GM12878 (cell line): ENCODE measurements around the gene TRPM3. TPM values are rescaled to one million over a fixed set of nuclear protein-coding genes. Genes with fewer than 3 reads are reported as not detected.

Experiments used
- ATAC-seq: fragments of 200-7000 bp; cut with Tn5 transposase; 3 replicates; pipeline ENCODE4 v1.9.1; 2020; ENCODE audit warnings: mild to moderate bottlenecking, moderate library complexity
- BruUV-seq: library from RNA; stranded (reverse); fragments of 400-500 nt; replicated peaks from 2 replicates; lab custom pipeline; 2021; lab: Mats Ljungman, UMichigan
- CTCF ChIA-PET: fragments of 300-600 bp; sonication (Branson Sonifier 250); formaldehyde crosslinking; extraction: SDS; loops from one replicate; lab custom pipeline; 2021; ENCODE audit warnings: inconsistent platforms; lab: Yijun Ruan, JAX
- POLR2A ChIA-PET: fragments of 350-600 bp; formaldehyde crosslinking; extraction: SDS; loops from one replicate; lab custom pipeline; 2021; ENCODE audit warnings: inconsistent platforms; lab: Charles Lee
- RAD21 ChIA-PET: fragments of 300-600 bp; sonication (Branson Sonifier 250); formaldehyde crosslinking; loops from one replicate; lab custom pipeline; 2023; ENCODE audit warnings: antibody characterized with exemption; ENCODE audit not compliant: unreplicated experiment; lab: Charles Lee
- SMC1A ChIA-PET: fragments of 300-600 bp; sonication (Branson Sonifier 250); formaldehyde crosslinking; loops from one replicate; lab custom pipeline; 2023; ENCODE audit not compliant: unreplicated experiment, uncharacterized antibody; lab: Charles Lee
- DNase-seq: peaks from one replicate; pipeline ENCODE4 v3.0.0-alpha.2; 2011; ENCODE audit warnings: low read depth, low spot score
- FAIRE-seq: peaks from 3 replicates; lab custom pipeline; 2011; peaks lifted over from hg19 to GRCh38; lab: Jason Lieb, UNC
- H2AFZ ChIP-seq: 2 replicates; pipeline ENCODE4 v1.6.0; 2011; ENCODE audit warnings: low read depth, low read length, control low read depth; ENCODE audit not compliant: control insufficient read depth
- H3K27ac ChIP-seq: 2 replicates; pipeline ENCODE4 v1.5.1; 2011; ENCODE audit warnings: control low read depth; ENCODE audit not compliant: control insufficient read depth, insufficient read depth
- H3K27me3 ChIP-seq, 2 experiments: replicated peaks in 1 of 2; 2 replicates each; pipeline versions ENCODE4 v1.6.0 to v1.6.1; 2011; ENCODE audit warnings: low read length in 1 of 2; ENCODE audit not compliant: control insufficient read depth in 2 of 2, insufficient read depth in 2 of 2
- H3K36me3 ChIP-seq, 2 experiments: 2 replicates each; pipeline ENCODE4 v1.5.1; 2011; ENCODE audit warnings: low read length in 1 of 2; ENCODE audit not compliant: control insufficient read depth in 2 of 2, insufficient read depth in 2 of 2
- H3K4me1 ChIP-seq: 2 replicates; pipeline ENCODE4 v1.6.1; 2011; ENCODE audit warnings: mild to moderate bottlenecking, low read length, moderate library complexity, mixed read lengths; ENCODE audit not compliant: control insufficient read depth, insufficient read depth
- H3K4me2 ChIP-seq: 2 replicates; pipeline ENCODE4 v1.6.0; 2011; ENCODE audit warnings: control low read depth; ENCODE audit not compliant: control insufficient read depth, insufficient read depth
- H3K4me3 ChIP-seq: fragments of 200-600 bp; sonication (generic); 2 replicates; pipeline ENCODE4 v1.5.1; 2016
- H3K79me2 ChIP-seq: 2 replicates; pipeline ENCODE4 v1.6.0; 2011; ENCODE audit warnings: low read length; ENCODE audit not compliant: control insufficient read depth, insufficient read depth
- H3K9ac ChIP-seq: 2 replicates; pipeline ENCODE4 v1.8.0; 2011; ENCODE audit warnings: low read length, control low read depth, mixed read lengths; ENCODE audit not compliant: control insufficient read depth, insufficient read depth
- H3K9me3 ChIP-seq: replicated peaks from 3 replicates; pipeline ENCODE4 v1.5.1; 2011; ENCODE audit warnings: mild to moderate bottlenecking, low read length; ENCODE audit not compliant: control insufficient read depth, insufficient read depth
- H4K20me1 ChIP-seq: 2 replicates; pipeline ENCODE4 v1.6.0; 2011; ENCODE audit not compliant: control insufficient read depth, insufficient read depth
- EP300 ChIP-seq, 2 experiments: fragments of 150-350 bp in 1 of 2; IDR thresholded peaks; 2 replicates each; pipeline ENCODE4 v1.6.1; 2011 to 2012; ENCODE audit warnings: low read depth in 2 of 2, low read length in 2 of 2, borderline replicate concordance in 1 of 2, improper control_type of control experiment in 1 of 2, inconsistent platforms in 1 of 2; ENCODE audit not compliant: control insufficient read depth in 1 of 2
- EZH2 ChIP-seq: IDR thresholded peaks from 2 replicates; pipeline ENCODE4 v1.6.1; 2012; ENCODE audit warnings: low read depth, mild to moderate bottlenecking, control low read depth, inconsistent platforms, low read length, borderline replicate concordance; ENCODE audit not compliant: control insufficient read depth
- FOS ChIP-seq: IDR thresholded peaks from 3 replicates; pipeline ENCODE4 v1.6.1; 2011; ENCODE audit warnings: borderline replicate concordance; ENCODE audit not compliant: insufficient read length; ENCODE audit errors: extremely low read depth
- HDGF ChIP-seq: fragments of 450-650 bp; IDR thresholded peaks from 2 replicates; pipeline ENCODE4 v1.6.1; 2016; ENCODE audit warnings: antibody characterized with exemption
- LARP7 ChIP-seq: fragments of 450-650 bp; IDR thresholded peaks from 2 replicates; pipeline ENCODE4 v1.6.1; 2017; ENCODE audit warnings: mild to moderate bottlenecking
- MYC ChIP-seq: IDR thresholded peaks from 2 replicates; pipeline ENCODE4 v1.6.1; 2011; ENCODE audit warnings: mild to moderate bottlenecking, low read length, moderate library complexity, inconsistent platforms; ENCODE audit not compliant: insufficient read depth, insufficient replicate concordance, insufficient read length, severe bottlenecking
- NR2C1 ChIP-seq: fragments of 450-650 bp; IDR thresholded peaks from 2 replicates; pipeline ENCODE4 v1.6.1; 2017; ENCODE audit warnings: antibody characterized with exemption, mild to moderate bottlenecking, moderate library complexity
- NR2C2 ChIP-seq: IDR thresholded peaks from 2 replicates; pipeline ENCODE4 v1.6.1; 2011; ENCODE audit warnings: borderline replicate concordance, low read depth; ENCODE audit not compliant: control insufficient read depth, insufficient read length
- PKNOX1 ChIP-seq: fragments of 450-650 bp; IDR thresholded peaks from 2 replicates; pipeline ENCODE4 v1.6.1; 2016; ENCODE audit warnings: mild to moderate bottlenecking
- PRDM15 ChIP-seq: fragments of 450-650 bp; formaldehyde crosslinking; IDR thresholded peaks from 2 replicates; pipeline ENCODE4 v1.4.0; 2020; ENCODE audit warnings: mild to moderate bottlenecking, moderate library complexity
- RUNX3 ChIP-seq: IDR thresholded peaks from 2 replicates; pipeline ENCODE4 v1.6.1; 2012; ENCODE audit warnings: low read length, inconsistent platforms
- SIN3A ChIP-seq: IDR thresholded peaks from 2 replicates; pipeline ENCODE4 v1.6.1; 2012; ENCODE audit warnings: low read depth, low read length, improper control_type of control experiment
- SIX5 ChIP-seq: IDR thresholded peaks from 2 replicates; pipeline ENCODE4 v1.6.1; 2011; ENCODE audit warnings: mild to moderate bottlenecking, low read depth, low read length, moderate library complexity; ENCODE audit not compliant: severe bottlenecking
- SKIL ChIP-seq: fragments of 450-650 bp; IDR thresholded peaks from 2 replicates; pipeline ENCODE4 v1.6.1; 2017; ENCODE audit warnings: mild to moderate bottlenecking, low read depth, inconsistent platforms; ENCODE audit not compliant: poor library complexity, severe bottlenecking
- USF2 ChIP-seq: IDR thresholded peaks from 2 replicates; pipeline ENCODE4 v1.6.1; 2011; ENCODE audit warnings: low read depth, low read length, improper control_type of control experiment, borderline replicate concordance
- YBX1 ChIP-seq: fragments of 450-650 bp; IDR thresholded peaks from 2 replicates; pipeline ENCODE4 v1.6.1; 2016; ENCODE audit warnings: antibody characterized with exemption
- ZNF274 ChIP-seq: IDR thresholded peaks from one replicate; pipeline ENCODE4 v1.8.0; 2011; ENCODE audit not compliant: insufficient read length, insufficient read depth
- ZNF622 ChIP-seq: fragments of 450-650 bp; IDR thresholded peaks from 2 replicates; pipeline ENCODE4 v1.6.1; 2017; ENCODE audit warnings: mild to moderate bottlenecking, inconsistent platforms
- WGBS: methylation state at CpG from one replicate; pipeline ENCODE4 v1.1.6; 2016; ENCODE audit warnings: low lambda C conversion rate; ENCODE audit not compliant: insufficient replicate concordance, insufficient coverage; ENCODE audit errors: missing lambda C conversion rate; 5-methylcytosine and 5-hydroxymethylcytosine counted together
- in situ Hi-C: fragments of 300-500 bp; cut with MboI; formaldehyde crosslinking; loops from 9 replicates; pipeline ENCODE4 v1.14.3; 2018; ENCODE audit warnings: mixed read lengths
- intact Hi-C: fragments of 100-400 bp; cut with micrococcal nuclease; formaldehyde crosslinking; loops from one replicate; pipeline ENCODE4 v1.14.2; 2022; ENCODE audit not compliant: unreplicated experiment
- polyA plus RNA-seq, 11 experiments: library from polyadenylated mRNA; depleted of rRNA in 4 of 11; unstranded in 6 of 11; stranded (reverse) in 5 of 11; fragments of >200 nt; fragmentation: Nextera tagmentation in 4 of 11; fragmentation: Illumina TruSeq in 1 of 11; extraction: Ambion mirVana in 4 of 11; extraction: Trizol in 1 of 11; gene quantifications; 1 replicate in 1 of 11; 2 replicates in 10 of 11; pipeline versions ENCODE4 v1.2.1 to v1.2.3, GENCODE V29; 2011 to 2016; ENCODE audit warnings: inconsistent platforms in 2 of 11, missing spikeins in 2 of 11, low read depth in 1 of 11
- total RNA-seq, 4 experiments: library from RNA; depleted of rRNA in 3 of 4; stranded (reverse); fragments of >200 nt in 3 of 4; fragmentation: Illumina TruSeq in 1 of 4; extraction: Trizol in 1 of 4; gene quantifications; 2 replicates each; pipeline versions ENCODE4 v1.2.1 to v1.2.3, GENCODE V29; 2013 to 2021

TRPM3 gene
- total and polyA plus RNA-seq, 10 of the 15 experiments (the other 5 are each of a cell fraction or from before 2014, with no cell fraction given) = not detected

GRCh38 chr9:70792796-70793195, 328.6 kb downstream of the TRPM3 start:
- no peak overlapping the region for H3K4me2 ChIP-seq
- ChIA-PET SMC1A (no interaction called here), POLR2A (no interaction called here), CTCF (no interaction called here), RAD21 (no interaction called here)
- no peaks in the 10 kb centered on the region for H3K36me3 ChIP-seq
- no peaks in the 10 kb centered on the region for H3K9me3 ChIP-seq
- no peak overlapping the region for H3K27ac ChIP-seq
- no peaks in the 10 kb centered on the region for H4K20me1 ChIP-seq
- H2AFZ ChIP-seq = no peak overlapping the region
- no peak for FAIRE-seq
- no peaks in the 10 kb centered on the region for H3K4me1 ChIP-seq
- no peak for DNase-seq
- intact Hi-C loops (no loop called here), in situ Hi-C loops (no loop called here)
- H3K9ac ChIP-seq = no peak overlapping the region
- H3K4me3 ChIP-seq = no peak overlapping the region
- 0% methylated on average over 1 of the region's 1 CpG for WGBS
- BruUV-seq = no TSS peak
- no peaks in the 10 kb centered on the region for H3K79me2 ChIP-seq
- 0 out of 4 replicates have a peak, but pooled peaks cover 0 to 2% of the 10 kb centered on the region in 2 experiments for H3K27me3 ChIP-seq
- no peak for ATAC-seq
- TF ChIP-seq PKNOX1 = no peak
- TF ChIP-seq ZNF274 = no peak
- no peak for TF ChIP-seq ZNF622
- no peak for TF ChIP-seq SIN3A
- TF ChIP-seq EP300 (IDR thresholded peaks at IDR 0.05; ENCODE audit: borderline replicate concordance in 1 of 2, control insufficient read depth in 1 of 2, low read depth in 2 of 2, low read length in 2 of 2) = no peak
- no peak for TF ChIP-seq HDGF
- no peak for TF ChIP-seq PRDM15 (CRISPR knock-in tag)
- no peak for TF ChIP-seq SKIL
- TF ChIP-seq USF2 = no peak
- TF ChIP-seq YBX1 = no peak
- no peak for TF ChIP-seq EZH2
- no peak for TF ChIP-seq RUNX3
- no peak for TF ChIP-seq FOS
- TF ChIP-seq SIX5 = no peak
- no peak for TF ChIP-seq LARP7
- TF ChIP-seq MYC = no peak
- TF ChIP-seq NR2C2 = no peak
- TF ChIP-seq NR2C1 = no peak
